HCT116 (cell line): ENCODE measurements around the gene TMEM44. TPM values are rescaled to one million over a fixed set of nuclear protein-coding genes. Genes with fewer than 3 reads are reported as not detected.

Experiments used
- ATAC-seq: fragments of 200-7000 bp; cut with Tn5 transposase; 2 replicates; pipeline ENCODE4 v1.9.1; 2020; ENCODE audit warnings: mild to moderate bottlenecking, moderate library complexity
- BruUV-seq: library from RNA; stranded (reverse); fragments of 400-500 nt; replicated peaks from 2 replicates; lab custom pipeline; 2021; lab: Mats Ljungman, UMichigan
- CTCF ChIA-PET: fragments of 300-600 bp; sonication (Branson Sonifier 250); formaldehyde crosslinking; loops from one replicate; lab custom pipeline; 2021; ENCODE audit warnings: antibody characterized with exemption; lab: Charles Lee
- POLR2A ChIA-PET: fragments of 300-600, 350-600 bp; sonication (Branson Sonifier 250); formaldehyde crosslinking; loops from one replicate; lab custom pipeline; 2021; ENCODE audit warnings: antibody characterized with exemption; lab: Charles Lee
- RAD21 ChIA-PET, 2 experiments: fragments of 300-600 bp; sonication (Branson Sonifier 250); formaldehyde crosslinking; loops; one replicate each; lab custom pipeline; 2023; ENCODE audit warnings: low total read pairs in 2 of 2; ENCODE audit not compliant: uncharacterized antibody in 2 of 2, unreplicated experiment in 2 of 2, low non-redundant PET in 1 of 2; lab: Charles Lee
- DNase-seq: peaks from one replicate; pipeline ENCODE4 v3.0.0-alpha.2; 2010; ENCODE audit warnings: low read depth, low spot score
- H2AFZ ChIP-seq: fragments of 200-600 bp; shearing (Covaris generic), sonication (generic); 2 replicates; pipeline ENCODE4 v1.6.1; 2017; ENCODE audit warnings: low read depth, mixed run types, mixed read lengths, antibody characterized with exemption, low read length; ENCODE audit not compliant: poor library complexity, severe bottlenecking
- H3K27ac ChIP-seq: 2 replicates; pipeline ENCODE4 v1.5.1; 2012; ENCODE audit warnings: low read depth, low read length
- H3K27me3 ChIP-seq: fragments of 200-600 bp; sonication (generic); 2 replicates; pipeline ENCODE4 v1.6.1; 2016; ENCODE audit warnings: mixed run types, low read length, mixed read lengths; ENCODE audit not compliant: insufficient read depth
- H3K36me3 ChIP-seq, 2 experiments: fragments of 200-500 bp in 1 of 2; fragments of 200-600 bp in 1 of 2; sonication (Bioruptor generic) in 1 of 2; sonication (generic) in 1 of 2; 2 replicates each; pipeline versions ENCODE4 v1.5.1 to v1.6.1; 2014 to 2016; ENCODE audit warnings: low read length in 2 of 2, inconsistent platforms in 1 of 2, mixed read lengths in 1 of 2, mixed run types in 1 of 2; ENCODE audit not compliant: insufficient read depth in 2 of 2, control insufficient read depth in 1 of 2
- H3K4me1 ChIP-seq, 2 experiments: fragments of 200-600 bp in 1 of 2; sonication (generic) in 1 of 2; 2 replicates each; pipeline versions ENCODE4 v1.5.1 to v1.6.1; 2012 to 2017; ENCODE audit warnings: low read length in 2 of 2, inconsistent platforms in 1 of 2, mild to moderate bottlenecking in 1 of 2, mixed read lengths in 1 of 2, mixed run types in 1 of 2, moderate library complexity in 1 of 2; ENCODE audit not compliant: insufficient read depth in 2 of 2, control insufficient read depth in 1 of 2
- H3K4me2 ChIP-seq: fragments of 200-600 bp; sonication (generic); 2 replicates; pipeline ENCODE4 v1.6.1; 2017; ENCODE audit warnings: mixed run types, low read length, mixed read lengths
- H3K4me3 ChIP-seq, 2 experiments: fragments of 200-600 bp in 1 of 2; sonication (generic) in 1 of 2; replicated peaks in 1 of 2; 2 replicates each; pipeline ENCODE4 v1.5.1; 2011 to 2016; ENCODE audit warnings: low read length in 2 of 2, control low read depth in 1 of 2, low read depth in 1 of 2, mild to moderate bottlenecking in 1 of 2, mixed read lengths in 1 of 2, mixed run types in 1 of 2
- H3K79me2 ChIP-seq: fragments of 200-600 bp; sonication (generic); 2 replicates; pipeline ENCODE4 v1.6.1; 2017; ENCODE audit warnings: mild to moderate bottlenecking, mixed run types, low read length, moderate library complexity, mixed read lengths; ENCODE audit not compliant: insufficient read depth
- H3K9ac ChIP-seq: fragments of 200-600 bp; sonication (generic); 2 replicates; pipeline ENCODE4 v1.6.1; 2016; ENCODE audit warnings: low read length, mixed read lengths
- H3K9me2 ChIP-seq: fragments of 200-600 bp; sonication (generic), shearing (Covaris generic); 2 replicates; pipeline ENCODE4 v1.6.1; 2017; ENCODE audit warnings: mixed run types, mild to moderate bottlenecking, moderate library complexity; ENCODE audit not compliant: insufficient read depth
- H3K9me3 ChIP-seq, 2 experiments: fragments of 200-500 bp in 1 of 2; fragments of 200-600 bp in 1 of 2; sonication (Bioruptor generic) in 1 of 2; sonication (generic) in 1 of 2; 2 replicates each; pipeline ENCODE4 v1.6.1; 2014 to 2017; ENCODE audit warnings: low read length in 2 of 2, mixed read lengths in 2 of 2, inconsistent platforms in 1 of 2, low read depth in 1 of 2, mild to moderate bottlenecking in 1 of 2, mixed run types in 1 of 2, moderate library complexity in 1 of 2; ENCODE audit not compliant: control insufficient read depth in 1 of 2, insufficient read depth in 1 of 2
- H4K20me1 ChIP-seq: fragments of 200-600 bp; sonication (generic), shearing (Covaris generic); 2 replicates; pipeline ENCODE4 v1.6.1; 2017; ENCODE audit warnings: mixed run types, mild to moderate bottlenecking, moderate library complexity; ENCODE audit not compliant: insufficient read depth
- CBX3 ChIP-seq: IDR thresholded peaks from 2 replicates; pipeline ENCODE4 v1.6.1; 2012; ENCODE audit warnings: low read depth
- MAX ChIP-seq: IDR thresholded peaks from 2 replicates; pipeline ENCODE4 v1.6.1; 2012
- intact Hi-C: fragments of 100-400 bp; cut with micrococcal nuclease; formaldehyde crosslinking; loops from 2 replicates; pipeline ENCODE4 v1.10.0; 2022
- total RNA-seq: library from RNA; stranded (reverse); gene quantifications from one replicate; pipeline ENCODE4 v1.2.1, GENCODE V29; 2021; ENCODE audit not compliant: unreplicated experiment
- TF ChIP-seq, protein P1 (sequence below), 3 experiments: fragments of 200-600 bp in 1 of 3; sonication (generic) in 1 of 3; IDR thresholded peaks in 2 of 3; conservative IDR thresholded peaks in 1 of 3; 2 replicates each; pipeline ENCODE4 v1.5.1; 2012 to 2017; ENCODE audit warnings: low read depth in 2 of 3, low read length in 2 of 3, antibody characterized with exemption in 1 of 3, borderline replicate concordance in 1 of 3, control low read depth in 1 of 3, mild to moderate bottlenecking in 1 of 3, mixed read lengths in 1 of 3, mixed run types in 1 of 3, moderate library complexity in 1 of 3; ENCODE audit not compliant: insufficient read depth in 1 of 3

Gene TMEM44
- total RNA-seq, 1 experiment from 2014 or later = 30.3 TPM

DNA sequence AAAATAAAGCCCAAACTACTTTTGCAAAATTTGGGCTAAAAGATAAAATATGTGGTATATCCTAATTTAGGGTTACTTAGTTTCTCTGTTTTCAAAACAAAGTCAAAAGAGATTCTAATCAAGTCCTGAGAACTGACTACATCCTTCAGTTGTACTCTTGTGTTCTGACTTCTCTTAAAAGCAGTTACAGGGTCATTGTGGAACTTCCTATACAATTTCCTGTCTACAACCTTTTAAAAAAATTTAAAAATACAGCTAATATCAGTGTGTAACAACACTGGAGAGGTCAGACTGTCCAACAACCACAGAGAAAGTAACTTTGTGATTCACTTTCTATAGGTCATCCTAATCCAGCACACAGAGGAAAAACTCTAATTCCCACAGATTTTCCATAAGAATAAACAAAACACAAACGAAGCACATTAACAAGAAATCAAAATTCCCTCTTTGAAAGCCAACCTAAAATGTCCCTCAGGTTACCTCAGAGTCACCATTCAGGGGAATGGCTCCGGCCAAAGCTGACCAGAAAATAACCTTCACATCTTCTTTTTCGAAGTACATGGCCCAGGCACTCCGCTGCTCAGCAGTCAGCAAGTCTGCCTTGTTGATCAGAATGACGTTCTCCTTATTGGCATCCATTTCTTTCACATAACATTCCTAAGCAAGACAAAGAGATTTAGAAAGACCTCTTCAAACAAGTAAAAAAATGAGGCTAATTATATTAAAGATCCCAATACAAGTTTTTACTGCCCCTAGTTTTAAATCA, 25.4 kb upstream of the TMEM44 start (continued):
- no peak for TF ChIP-seq CBX3
- no peak for TF ChIP-seq MAX

- peaks cover 4% of the 10 kb centered on the region; the same call in 1 of the 2 replicates for H4K20me1 ChIP-seq
- DNase-seq = no peak
- no peak overlapping the region for H3K27ac ChIP-seq
- intact Hi-C loops = no loop called here
- H2AFZ ChIP-seq = no peak overlapping the region
- peaks cover 49% of the 10 kb centered on the region for H3K79me2 ChIP-seq
- CTCF ChIA-PET = no interaction called here
- H3K36me3 ChIP-seq = peaks cover 20 to 37% of the 10 kb centered on the region in 2 experiments; a peak in 3 of 4 replicates
- H3K4me3 ChIP-seq = no peak overlapping the region
- POLR2A ChIA-PET = no interaction called here
- H3K9me3 ChIP-seq = no peaks in the 10 kb centered on the region
- no peak overlapping the region for H3K9ac ChIP-seq
- RAD21 ChIA-PET = no interaction called here
- H3K9me2 ChIP-seq = no peaks in the 10 kb centered on the region
- no peaks in the 10 kb centered on the region for H3K27me3 ChIP-seq
- TF ChIP-seq, protein P1, sequence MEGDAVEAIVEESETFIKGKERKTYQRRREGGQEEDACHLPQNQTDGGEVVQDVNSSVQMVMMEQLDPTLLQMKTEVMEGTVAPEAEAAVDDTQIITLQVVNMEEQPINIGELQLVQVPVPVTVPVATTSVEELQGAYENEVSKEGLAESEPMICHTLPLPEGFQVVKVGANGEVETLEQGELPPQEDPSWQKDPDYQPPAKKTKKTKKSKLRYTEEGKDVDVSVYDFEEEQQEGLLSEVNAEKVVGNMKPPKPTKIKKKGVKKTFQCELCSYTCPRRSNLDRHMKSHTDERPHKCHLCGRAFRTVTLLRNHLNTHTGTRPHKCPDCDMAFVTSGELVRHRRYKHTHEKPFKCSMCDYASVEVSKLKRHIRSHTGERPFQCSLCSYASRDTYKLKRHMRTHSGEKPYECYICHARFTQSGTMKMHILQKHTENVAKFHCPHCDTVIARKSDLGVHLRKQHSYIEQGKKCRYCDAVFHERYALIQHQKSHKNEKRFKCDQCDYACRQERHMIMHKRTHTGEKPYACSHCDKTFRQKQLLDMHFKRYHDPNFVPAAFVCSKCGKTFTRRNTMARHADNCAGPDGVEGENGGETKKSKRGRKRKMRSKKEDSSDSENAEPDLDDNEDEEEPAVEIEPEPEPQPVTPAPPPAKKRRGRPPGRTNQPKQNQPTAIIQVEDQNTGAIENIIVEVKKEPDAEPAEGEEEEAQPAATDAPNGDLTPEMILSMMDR (IDR thresholded peaks at IDR 0.05 in 2 of 3, conservative IDR thresholded peaks at IDR 0.05 in 1 of 3; ENCODE audit: borderline replicate concordance in 1 of 3, insufficient read depth in 1 of 3, low read depth in 2 of 3, low read length in 2 of 3) = no peak
- no peak for TF ChIP-seq CBX3
- BruUV-seq = no TSS peak
- H3K4me2 ChIP-seq = no peak overlapping the region
- no peak for ATAC-seq
- no peaks in the 10 kb centered on the region for H3K4me1 ChIP-seq
Observed at GRCh38 chr3:194657439-194657838, 24.2 kb upstream of the TMEM44 start.
